Neural cell (in vitro differentiated cells): ENCODE data around the gene C14orf132.

Experiments used
- CTCF ChIP-seq: fragments of 450-650 bp; IDR thresholded peaks from 2 replicates; pipeline ENCODE4 v1.5.1; 2014; ENCODE audit warnings: antibody characterized with exemption, mild to moderate bottlenecking, moderate library complexity; ENCODE audit not compliant: poor library complexity, severe bottlenecking
- EP300 ChIP-seq: fragments of 450-650 bp; conservative IDR thresholded peaks from 2 replicates; pipeline ENCODE4 v1.6.1; 2014; ENCODE audit warnings: antibody characterized with exemption, mild to moderate bottlenecking, moderate library complexity; ENCODE audit not compliant: poor library complexity, severe bottlenecking
- EZH2 ChIP-seq: fragments of 200-600, 300-800 bp; shearing (Covaris generic), sonication (generic); IDR thresholded peaks from 2 replicates; pipeline ENCODE4 v1.6.1; 2014; ENCODE audit warnings: antibody characterized with exemption, low read length, borderline replicate concordance, mild to moderate bottlenecking; ENCODE audit not compliant: insufficient read depth, poor library complexity, severe bottlenecking
- MXI1 ChIP-seq: fragments of 450-650 bp; conservative IDR thresholded peaks from 2 replicates; pipeline ENCODE4 v1.6.1; 2014; ENCODE audit warnings: antibody characterized with exemption, mild to moderate bottlenecking; ENCODE audit not compliant: poor library complexity, severe bottlenecking
- POLR2AphosphoS5 ChIP-seq: IDR thresholded peaks from 2 replicates; pipeline ENCODE4 v1.6.1; 2012
- RAD21 ChIP-seq: fragments of 450-650 bp; conservative IDR thresholded peaks from 2 replicates; pipeline ENCODE4 v1.6.1; 2014; ENCODE audit warnings: antibody characterized with exemption, mild to moderate bottlenecking, moderate library complexity
- SMC3 ChIP-seq: fragments of 450-650 bp; conservative IDR thresholded peaks from 2 replicates; pipeline ENCODE4 v1.6.1; 2014; ENCODE audit warnings: antibody characterized with exemption, mild to moderate bottlenecking, moderate library complexity; ENCODE audit not compliant: poor library complexity
- TAF1 ChIP-seq: IDR thresholded peaks from 2 replicates; pipeline ENCODE4 v1.6.1; 2012; ENCODE audit warnings: low read depth
- TF ChIP-seq, protein P1 (sequence below): IDR thresholded peaks from 2 replicates; pipeline ENCODE4 v1.6.1; 2012; ENCODE audit warnings: borderline replicate concordance

GRCh38 chr14:96134508-96134907 lies 95.3 kb downstream of the C14orf132 start:
- TF ChIP-seq CTCF (no peak), TAF1 (no peak), POLR2AphosphoS5 (no peak), MXI1 (no peak), EZH2 (no peak), RAD21 (no peak), EP300 (no peak), SMC3 (no peak)
- TF ChIP-seq, protein P1, sequence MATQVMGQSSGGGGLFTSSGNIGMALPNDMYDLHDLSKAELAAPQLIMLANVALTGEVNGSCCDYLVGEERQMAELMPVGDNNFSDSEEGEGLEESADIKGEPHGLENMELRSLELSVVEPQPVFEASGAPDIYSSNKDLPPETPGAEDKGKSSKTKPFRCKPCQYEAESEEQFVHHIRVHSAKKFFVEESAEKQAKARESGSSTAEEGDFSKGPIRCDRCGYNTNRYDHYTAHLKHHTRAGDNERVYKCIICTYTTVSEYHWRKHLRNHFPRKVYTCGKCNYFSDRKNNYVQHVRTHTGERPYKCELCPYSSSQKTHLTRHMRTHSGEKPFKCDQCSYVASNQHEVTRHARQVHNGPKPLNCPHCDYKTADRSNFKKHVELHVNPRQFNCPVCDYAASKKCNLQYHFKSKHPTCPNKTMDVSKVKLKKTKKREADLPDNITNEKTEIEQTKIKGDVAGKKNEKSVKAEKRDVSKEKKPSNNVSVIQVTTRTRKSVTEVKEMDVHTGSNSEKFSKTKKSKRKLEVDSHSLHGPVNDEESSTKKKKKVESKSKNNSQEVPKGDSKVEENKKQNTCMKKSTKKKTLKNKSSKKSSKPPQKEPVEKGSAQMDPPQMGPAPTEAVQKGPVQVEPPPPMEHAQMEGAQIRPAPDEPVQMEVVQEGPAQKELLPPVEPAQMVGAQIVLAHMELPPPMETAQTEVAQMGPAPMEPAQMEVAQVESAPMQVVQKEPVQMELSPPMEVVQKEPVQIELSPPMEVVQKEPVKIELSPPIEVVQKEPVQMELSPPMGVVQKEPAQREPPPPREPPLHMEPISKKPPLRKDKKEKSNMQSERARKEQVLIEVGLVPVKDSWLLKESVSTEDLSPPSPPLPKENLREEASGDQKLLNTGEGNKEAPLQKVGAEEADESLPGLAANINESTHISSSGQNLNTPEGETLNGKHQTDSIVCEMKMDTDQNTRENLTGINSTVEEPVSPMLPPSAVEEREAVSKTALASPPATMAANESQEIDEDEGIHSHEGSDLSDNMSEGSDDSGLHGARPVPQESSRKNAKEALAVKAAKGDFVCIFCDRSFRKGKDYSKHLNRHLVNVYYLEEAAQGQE = no peak
